GM21423 (cell line): Measurements from ENCODE around the gene KLF18.
"Not testable (repeated sequence)": the region's sequence is repeated elsewhere in the genome, so short reads cannot be mapped to it uniquely, and the experiment has no call there.

ENCODE experiments used
- ATAC-seq: cut with Tn5 transposase; IDR thresholded peaks from one replicate; pipeline ENCODE4 v1.9.1; 2021; ENCODE audit warnings: mild to moderate bottlenecking, moderate library complexity; ENCODE audit not compliant: unreplicated experiment

KLF18 gene

GRCh38 chr1:44141531-44141930 lies at the start of gene KLF18:
Gene KLF18 (minus strand): TSS chr1:44141631. CDS start chr1:44141631, 0 bp downstream.
- ATAC-seq, result no peak

GRCh38 chr1:44174630-44175029 lies 33.2 kb upstream of the KLF18 start:
- no peak for ATAC-seq

GRCh38 chr1:44170281-44170823 lies 28.9 kb upstream of the KLF18 start:
- ATAC-seq, result no peak

- no peak for ATAC-seq
Measured at GRCh38 chr1:44168520-44169098, 27.2 kb upstream of the KLF18 start.

GRCh38 chr1:44161546-44161945 lies 20.1 kb upstream of the KLF18 start:
- no peak for ATAC-seq

GRCh38 chr1:44158871-44159270 lies 17.4 kb upstream of the KLF18 start:
- no peak for ATAC-seq

- no peak for ATAC-seq
Measured at GRCh38 chr1:44157903-44158302, 16.5 kb upstream of the KLF18 start.

GRCh38 chr1:44154049-44154448 lies 12.6 kb upstream of the KLF18 start:
- no peak for ATAC-seq

- no peak for ATAC-seq
Measured at GRCh38 chr1:44152692-44153091, 11.3 kb upstream of the KLF18 start.

GRCh38 chr1:44151808-44152207 lies 10.4 kb upstream of the KLF18 start:
- ATAC-seq, result no peak

- ATAC-seq, result no peak
Measured at GRCh38 chr1:44151332-44151731, 9.9 kb upstream of the KLF18 start.

- no peak for ATAC-seq
Measured at GRCh38 chr1:44147582-44147981, 6.2 kb upstream of the KLF18 start.

- ATAC-seq, result no peak
Measured at GRCh38 chr1:44146536-44147361, 5.3 kb upstream of the KLF18 start.

- no peak for ATAC-seq
Measured at GRCh38 chr1:44144962-44145756, 3.7 kb upstream of the KLF18 start.

GRCh38 chr1:44139565-44139964 lies 1.9 kb downstream of the KLF18 start:
- not testable (repeated sequence) for ATAC-seq

GRCh38 chr1:44138239-44138638 lies 3.2 kb downstream of the KLF18 start:
- ATAC-seq, result no peak

GRCh38 chr1:44135886-44136285 lies 5.5 kb downstream of the KLF18 start:
- no peak for ATAC-seq

- ATAC-seq, result no peak
Measured at GRCh38 chr1:44134071-44134920, 7.1 kb downstream of the KLF18 start.

GRCh38 chr1:44131411-44131810 lies 10.0 kb downstream of the KLF18 start:
- ATAC-seq, result no peak
